Left renal cortex interstitium (tissue), 4 donors: ENCODE measurements around the gene NHERF2. TPM values are rescaled to one million over a fixed set of nuclear protein-coding genes. Genes with fewer than 3 reads are reported as not detected.

ENCODE experiments used
- DNase-seq, 4 donors: peaks; one replicate each; pipeline ENCODE4 v3.0.0-alpha.2; 2013; ENCODE audit warnings: low read depth in 4 of 4, low spot score in 2 of 4, missing footprints in 1 of 4
- polyA plus RNA-seq, 4 donors: library from polyadenylated mRNA; unstranded; fragments of 120-200 nt; gene quantifications; one replicate each; pipeline ENCODE4 v1.2.1, GENCODE V29; 2013; ENCODE audit not compliant: insufficient read length in 4 of 4

Gene NHERF2
- polyA plus RNA-seq, 4 donors = 103 to 184 (median 146) TPM

DNA sequence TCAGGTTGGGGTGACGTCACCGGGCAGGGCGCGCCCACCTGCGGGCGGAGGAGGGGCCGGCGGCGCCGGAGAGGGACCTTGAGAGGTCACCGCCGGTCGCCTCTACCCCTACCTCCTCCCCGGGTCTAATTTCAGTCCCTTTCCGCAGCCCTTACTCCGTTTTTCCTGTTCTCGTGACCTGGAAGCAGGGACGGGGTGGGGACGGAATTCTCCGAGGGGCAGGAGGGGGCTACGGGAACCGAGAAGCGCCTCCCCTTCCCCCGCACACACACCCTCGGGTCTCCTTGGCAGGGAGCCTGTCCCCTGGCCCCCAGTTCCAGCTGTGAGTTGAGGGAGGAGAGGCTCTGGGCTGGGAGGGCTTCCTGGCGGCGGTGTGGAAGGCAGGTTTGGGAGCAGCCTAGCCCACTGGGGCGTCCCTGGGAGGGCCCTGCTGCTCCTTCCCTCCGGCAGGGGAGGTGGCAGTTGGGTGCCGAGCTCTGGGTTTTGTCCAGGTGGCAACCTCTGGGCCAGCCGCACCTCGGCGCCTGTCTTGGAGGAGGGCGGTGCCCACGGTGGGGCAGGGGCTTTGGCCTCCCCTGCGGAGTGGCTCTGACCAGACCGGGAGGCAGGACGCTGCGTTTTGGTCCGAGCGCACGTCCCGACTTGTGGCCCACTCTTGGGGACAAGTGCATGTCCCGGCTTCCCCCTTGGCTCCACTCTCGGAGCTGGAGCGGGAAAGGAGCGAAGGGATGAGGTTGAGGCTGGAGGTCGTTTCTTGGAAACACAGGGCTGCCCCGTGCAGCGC, 36.2 kb upstream of the NHERF2 start:
- no peak for DNase-seq

DNA sequence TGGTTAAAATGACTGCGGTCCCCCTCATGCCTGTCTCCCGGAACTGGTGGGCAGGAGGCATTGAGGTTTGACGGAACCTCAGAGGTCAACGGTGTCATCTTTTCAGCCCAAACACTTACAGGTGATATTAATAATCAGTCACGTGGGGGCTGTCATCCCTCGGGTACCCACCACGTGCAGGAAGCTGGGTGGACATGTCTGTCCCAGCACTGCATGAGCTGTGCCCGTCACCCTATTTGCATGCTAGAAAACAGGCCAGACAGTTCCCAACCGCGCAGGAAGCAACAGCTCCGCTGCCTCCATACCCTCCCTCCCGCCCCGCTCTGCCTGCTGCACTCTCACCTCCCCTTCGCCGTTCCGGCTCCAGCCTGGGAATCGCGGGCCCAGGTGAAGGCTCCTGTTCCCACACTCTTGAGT, 35.6 kb upstream of the NHERF2 start:
- no peak for DNase-seq

DNA sequence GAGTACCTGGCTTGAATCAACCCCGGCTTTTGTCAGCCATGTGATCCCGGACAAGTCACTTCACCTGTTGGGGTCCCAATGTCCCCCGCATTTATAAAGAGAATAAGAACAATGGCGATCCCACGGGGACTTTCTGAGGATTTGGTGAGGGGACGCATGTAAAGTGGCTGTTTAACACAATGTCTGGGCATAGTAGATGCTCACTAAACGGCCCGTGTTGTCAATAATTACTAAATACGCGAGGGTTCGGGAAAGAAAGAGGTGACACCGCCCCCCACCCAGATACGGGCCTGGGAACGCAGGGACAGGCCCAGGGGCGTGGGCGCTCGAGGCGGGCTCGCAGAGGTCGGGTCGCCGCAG, 35.1 kb upstream of the NHERF2 start:
- no peak for DNase-seq

DNA sequence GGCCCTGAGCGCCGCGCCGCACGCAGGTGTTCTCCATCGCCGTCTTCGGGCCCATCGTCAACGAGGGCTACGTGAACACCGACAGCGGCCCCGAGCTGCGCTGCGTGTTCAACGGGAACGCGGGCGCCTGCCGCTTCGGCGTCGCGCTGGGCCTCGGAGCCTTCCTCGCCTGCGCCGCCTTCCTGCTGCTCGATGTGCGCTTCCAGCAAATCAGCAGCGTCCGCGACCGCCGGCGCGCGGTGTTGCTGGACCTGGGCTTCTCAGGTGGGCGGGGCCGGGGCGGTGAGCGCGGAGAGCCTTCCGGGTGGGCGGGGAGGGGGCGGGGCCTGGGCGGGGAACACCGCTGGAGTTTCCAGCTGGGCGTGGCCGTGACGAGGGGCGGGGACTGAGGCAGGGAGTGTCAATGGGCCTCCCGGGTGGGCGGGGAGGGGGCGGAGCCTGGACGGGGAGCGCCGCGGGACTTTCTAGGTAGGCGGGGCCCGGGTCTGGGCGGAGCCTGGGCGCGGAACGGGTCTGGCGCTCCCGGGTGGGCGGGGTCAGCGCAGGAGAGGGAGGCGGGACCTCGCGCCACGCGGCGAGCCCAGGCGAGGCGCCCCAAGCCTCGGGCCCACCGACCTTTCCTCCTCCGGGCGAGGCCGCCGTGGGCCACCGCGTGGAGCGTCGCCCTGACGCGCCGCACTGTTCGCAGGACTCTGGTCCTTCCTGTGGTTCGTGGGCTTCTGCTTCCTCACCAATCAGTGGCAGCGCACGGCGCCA, 34.6 kb upstream of the NHERF2 start:
- DNase-seq = peak in 3 of 4 donors; percentile 65 to 77 (median 70)

DNA sequence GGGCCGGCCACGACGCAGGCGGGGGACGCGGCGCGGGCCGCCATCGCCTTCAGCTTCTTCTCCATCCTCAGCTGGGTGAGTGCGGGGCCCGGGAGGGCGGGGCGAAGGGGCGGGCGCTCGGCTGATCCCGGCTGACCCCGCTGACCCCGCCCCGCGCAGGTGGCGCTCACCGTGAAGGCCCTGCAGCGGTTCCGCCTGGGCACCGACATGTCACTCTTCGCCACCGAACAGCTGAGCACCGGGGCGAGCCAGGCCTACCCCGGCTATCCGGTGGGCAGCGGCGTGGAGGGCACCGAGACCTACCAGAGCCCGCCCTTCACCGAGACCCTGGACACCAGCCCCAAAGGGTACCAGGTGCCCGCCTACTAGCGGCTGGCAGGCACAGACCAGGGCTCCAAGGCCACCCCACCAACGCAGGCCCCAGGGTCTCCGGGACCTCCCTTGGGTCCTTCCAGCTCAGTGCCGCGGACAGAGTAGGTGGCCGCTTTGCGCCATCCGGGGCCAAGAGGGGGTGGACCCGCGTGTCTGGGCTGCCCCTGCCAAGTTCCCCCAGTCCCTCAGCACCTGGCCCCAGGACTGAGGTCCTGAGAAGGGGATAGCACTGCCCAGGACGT, 33.9 kb upstream of the NHERF2 start:
- no peak for DNase-seq

DNA sequence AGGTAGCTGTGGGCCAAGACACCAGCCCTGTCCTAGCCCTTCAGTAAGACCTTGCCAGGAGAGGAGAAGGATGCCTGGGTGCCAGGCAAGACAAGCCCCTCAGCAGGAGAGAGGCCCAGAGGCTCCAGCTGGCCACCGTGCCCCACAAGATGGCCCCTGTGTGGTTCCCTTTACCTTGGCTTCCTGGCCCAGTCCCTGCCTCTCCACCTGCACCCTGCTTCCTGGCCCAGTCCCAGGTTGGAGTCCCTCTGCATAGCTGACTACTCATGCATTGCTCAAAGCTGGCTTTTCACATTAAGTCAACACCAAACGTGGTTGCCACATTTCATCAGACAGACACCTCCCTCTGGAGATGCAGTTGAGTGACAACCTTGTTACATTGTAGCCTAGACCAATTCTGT, 33.0 kb upstream of the NHERF2 start:
- no peak for DNase-seq

DNA sequence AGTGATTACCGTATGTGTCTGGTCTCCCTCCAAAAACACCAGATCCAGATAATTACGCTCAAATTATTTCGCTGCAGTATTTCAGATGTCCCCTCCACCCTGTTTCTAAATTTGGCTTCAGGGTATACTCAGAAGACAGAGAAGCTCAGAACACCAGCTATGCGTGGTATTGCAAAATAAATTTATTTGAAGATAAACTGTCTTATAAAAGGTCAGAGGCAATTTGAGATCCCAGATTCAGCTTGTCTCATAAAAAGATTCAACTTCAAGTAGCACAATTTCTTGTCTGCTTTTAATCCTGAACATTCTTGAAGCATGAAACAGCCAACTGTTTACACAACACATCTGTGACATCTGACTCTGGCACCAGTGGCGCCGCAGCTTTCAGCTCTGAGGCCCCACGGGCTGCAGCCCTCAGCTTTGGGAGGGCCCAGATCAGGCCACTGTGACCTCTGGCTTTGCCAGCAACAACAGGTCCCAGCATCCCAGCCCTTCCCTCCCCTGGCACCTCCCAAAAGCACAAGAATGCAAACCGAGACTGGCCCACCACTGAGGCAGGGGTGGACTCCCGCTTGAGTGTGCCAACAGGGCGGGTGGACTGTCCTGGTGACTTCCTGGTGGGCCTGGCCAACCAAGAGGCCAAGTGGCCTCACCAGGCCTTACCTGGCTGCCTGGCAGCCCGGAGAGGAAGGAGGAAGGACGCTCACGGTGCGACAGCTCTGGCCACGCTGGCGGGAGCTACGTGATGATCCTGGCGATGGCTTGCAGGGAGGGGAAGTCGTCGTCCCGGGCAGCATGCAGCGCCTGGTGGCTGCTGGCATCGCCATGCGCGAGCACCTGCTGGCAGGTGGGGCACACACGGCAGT, 29.0 kb upstream of the NHERF2 start:
- DNase-seq = no peak

DNA sequence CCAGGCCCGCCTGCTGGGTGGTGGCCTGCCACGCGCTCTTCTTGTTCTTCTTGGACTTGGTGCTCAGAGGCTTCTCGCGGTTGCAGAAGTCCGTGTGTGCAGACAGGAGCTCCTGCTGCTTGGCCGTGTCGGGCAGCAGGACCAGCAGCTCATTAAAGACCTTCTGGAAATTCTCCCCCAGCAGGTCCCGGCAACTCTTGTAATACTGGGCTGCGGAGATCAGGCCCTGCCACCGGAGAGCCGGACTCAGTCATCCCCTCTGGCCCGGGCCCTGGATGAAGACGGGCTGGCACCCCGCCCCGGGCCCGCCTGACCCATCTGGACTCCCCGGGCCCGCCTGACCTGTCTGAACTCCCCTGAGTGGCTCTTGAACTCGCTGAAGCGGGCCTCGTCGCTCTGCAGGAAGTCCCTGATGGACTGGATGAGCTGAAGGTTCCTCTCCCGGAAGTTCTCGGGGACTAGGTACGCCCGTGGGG, 28.3 kb upstream of the NHERF2 start:
- DNase-seq = no peak

DNA sequence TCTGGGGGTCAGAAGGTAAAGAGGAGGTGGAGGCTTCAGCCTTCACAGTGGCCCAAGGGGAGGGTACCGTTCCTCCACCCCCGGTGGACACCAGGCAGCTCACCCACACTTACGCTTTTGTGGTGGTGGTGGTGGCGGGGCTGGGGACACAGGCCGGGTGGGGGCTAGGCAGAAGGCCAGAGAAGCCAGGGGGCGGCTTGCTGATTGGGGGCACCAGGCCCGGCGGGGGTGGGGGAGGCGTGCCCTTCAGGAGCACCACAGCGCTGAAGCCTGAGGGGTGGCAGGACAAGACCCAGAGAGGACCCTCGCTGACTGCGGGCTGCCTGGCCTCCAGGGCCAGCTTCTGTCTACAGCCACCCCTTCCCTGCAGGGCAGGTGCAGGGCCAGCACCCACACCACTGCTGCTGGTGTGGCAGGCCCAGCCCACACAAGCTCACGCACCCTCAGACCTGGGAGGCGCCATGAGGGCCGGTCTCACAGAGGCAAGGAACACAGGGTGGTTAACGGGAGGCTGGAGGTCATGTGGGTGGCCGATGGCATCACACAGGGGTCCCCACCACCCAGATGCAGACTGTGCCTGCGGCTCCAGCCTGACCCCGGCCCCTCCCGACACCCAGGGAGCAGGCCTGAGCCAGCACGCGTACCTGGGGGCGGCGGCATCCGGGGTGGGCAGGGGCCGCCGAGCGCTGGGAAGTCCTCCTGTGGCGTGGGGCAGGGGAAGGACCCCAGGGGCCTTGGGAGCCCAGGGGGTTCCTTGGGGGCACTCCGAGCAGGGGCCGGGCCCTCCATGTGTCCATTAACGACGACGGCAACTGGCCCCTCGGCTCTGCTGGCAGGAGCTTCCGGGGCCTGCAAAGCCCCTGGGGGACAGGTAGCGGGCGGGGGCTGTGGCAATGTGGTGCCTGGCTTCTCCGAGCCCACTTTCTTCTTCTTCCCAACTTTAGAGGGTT, 27.6 kb upstream of the NHERF2 start:
- DNase-seq = no peak

DNA sequence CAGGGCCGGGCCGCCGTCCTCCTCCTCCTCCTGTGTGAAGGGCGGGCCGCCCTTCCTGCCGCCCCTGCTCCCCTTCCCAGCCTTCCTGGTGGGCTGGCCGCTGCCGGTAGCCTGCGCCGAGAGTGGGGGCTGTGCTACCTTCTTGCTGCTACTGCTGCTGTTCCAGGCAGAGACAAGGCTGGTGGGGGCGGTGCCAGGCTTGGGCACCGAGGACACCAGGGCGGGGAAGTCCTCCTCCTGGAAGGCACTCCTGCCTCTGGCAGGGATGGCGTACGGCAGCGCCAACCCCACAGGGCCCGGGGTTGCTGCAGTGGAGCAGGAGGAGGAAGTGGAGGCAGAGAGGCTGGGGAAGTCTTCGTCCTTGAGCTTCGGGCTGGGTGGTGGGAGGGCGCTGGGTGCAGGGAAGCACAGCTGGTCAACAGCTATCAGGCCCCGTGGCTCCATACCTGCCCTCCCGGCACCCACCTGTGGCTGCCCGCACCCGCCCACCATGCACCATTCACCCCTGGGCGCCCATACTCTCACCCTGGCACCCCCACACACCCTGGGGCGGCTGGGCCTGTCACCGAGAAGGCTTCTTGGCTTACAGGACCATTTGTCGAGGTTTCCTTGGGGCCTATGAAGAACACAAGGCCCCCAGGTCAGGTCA, 26.7 kb upstream of the NHERF2 start:
- no peak for DNase-seq

DNA sequence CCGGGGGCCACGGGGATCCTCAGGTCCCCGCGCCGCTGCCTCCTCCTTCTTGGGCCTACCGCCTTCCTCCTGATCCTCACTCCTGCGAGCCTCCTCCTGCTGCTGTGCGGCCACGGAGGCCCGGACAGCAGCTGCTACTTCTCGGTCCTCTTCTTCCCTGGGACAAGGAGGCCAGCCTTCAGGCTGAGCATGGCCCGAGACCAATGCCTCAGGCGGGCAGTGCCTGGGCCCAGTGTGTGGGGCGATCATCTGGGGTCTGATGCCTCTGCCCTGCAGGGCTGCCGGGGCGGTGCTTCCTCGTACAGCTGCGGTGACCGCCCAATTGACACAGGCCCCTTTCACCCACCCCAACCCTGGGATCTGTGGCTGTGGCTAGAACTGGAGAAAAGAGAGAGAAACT, 25.7 kb upstream of the NHERF2 start:
- no peak for DNase-seq

DNA sequence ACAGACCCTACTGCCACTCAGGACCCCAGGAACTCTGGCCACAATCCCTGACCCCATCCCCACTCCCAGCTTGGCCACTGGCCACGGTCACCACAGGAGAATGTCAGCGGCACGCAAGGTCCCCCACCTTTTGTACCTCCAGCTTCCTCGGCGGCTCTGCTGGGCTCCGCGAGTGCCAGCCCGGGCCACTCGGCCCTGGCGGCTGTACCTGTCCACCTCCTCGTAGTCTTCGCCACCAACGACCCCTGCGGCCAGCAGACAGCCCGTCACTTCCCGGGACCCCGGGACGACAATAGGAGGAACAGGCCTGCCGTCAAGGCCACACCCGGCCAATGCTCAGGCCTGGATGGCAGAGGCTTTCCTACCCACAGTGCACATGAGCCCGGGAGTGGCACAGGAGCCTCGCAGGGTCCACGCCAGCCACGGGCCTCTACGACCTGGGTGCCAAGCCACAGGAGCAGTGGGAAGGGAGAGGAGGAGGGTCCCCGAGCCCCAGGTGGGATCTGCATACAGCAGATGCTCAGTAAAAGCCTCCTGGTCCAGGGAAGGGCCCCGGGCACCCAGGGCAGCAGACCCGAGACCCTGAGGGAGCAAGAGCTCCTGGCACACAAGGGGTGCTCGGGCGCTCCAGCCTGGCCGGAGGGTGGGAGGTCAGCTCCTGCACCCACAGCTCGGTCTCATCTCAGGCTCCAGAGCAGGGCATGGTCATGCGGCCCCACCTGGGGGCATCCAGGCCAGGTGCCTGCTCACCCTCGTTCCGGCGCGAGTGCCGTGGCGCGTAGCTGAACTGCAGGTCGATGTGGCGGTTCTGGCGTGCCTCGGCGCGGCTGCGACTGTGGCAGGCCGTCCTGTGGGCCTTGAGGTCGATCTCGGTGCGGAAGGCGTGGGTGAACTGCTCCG, 25.0 kb upstream of the NHERF2 start:
- DNase-seq = no peak

DNA sequence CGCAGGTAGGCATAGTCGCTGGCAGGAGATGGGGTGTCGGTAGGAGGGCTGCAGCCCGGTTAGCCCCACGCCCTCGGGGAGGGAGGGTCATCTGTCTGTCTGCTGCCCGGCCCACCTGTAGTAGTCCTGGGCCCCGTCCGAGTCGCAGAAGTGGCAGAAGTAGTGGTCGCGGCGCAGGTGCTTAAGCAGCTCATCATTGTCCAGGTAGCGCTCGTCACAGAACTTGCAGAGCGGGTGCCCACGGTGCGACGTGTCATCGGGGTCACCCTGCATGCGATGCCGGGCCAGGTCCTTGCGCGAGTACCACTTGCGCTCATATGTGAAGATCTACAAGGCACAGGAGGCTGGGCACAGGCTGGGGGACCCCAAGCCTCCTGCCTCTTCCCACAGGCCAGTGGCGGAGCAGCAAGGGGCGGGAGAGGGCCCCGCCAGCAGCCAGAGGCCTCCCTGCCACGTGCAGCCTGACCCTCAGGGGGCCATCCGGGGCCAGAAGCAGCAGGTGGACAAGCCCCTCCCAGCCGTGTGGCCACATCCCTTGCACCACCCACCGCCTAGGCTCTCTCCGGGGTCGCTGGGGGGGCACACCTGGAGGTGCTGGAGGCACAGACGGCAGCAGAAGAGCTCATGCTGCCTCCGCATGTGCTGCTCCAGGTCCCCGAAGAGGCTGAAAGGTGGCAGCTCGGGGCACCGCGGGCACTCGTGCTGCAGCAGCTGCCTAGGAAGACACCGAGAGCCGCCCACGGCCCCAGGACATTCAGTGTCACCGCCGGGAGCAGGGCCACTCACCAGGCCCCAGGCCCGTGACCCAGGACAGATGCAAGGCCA, 24.1 kb upstream of the NHERF2 start:
- DNase-seq = no peak

DNA sequence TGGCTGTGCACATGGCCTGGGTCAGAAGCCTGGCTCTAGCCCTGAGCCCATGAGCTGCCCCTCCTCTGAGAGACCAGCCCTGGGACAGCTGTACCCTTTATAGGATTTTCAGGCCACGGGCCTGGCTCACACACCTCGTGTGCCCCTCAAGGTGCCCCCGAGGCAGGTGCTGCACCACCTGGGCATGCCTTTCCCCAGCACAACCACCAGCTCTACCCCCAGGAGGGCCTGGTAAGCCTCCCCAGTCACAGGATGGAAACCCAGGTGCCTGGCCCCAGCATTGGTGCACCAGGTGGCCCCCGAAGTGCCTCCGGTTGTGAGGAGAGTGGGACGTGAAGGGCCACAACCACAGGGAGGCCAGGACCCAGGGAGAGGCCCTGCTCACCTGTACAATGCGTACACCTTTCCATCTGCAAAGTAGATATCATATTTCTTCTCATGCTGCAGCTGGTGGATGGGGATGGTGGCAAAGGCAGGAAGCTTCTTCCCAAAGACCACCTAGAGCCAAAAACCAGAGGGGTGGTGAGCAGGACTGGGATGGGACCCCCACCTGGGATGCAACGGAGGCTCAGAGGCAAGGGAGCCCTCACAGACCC, 23.4 kb upstream of the NHERF2 start:
- no peak for DNase-seq

DNA sequence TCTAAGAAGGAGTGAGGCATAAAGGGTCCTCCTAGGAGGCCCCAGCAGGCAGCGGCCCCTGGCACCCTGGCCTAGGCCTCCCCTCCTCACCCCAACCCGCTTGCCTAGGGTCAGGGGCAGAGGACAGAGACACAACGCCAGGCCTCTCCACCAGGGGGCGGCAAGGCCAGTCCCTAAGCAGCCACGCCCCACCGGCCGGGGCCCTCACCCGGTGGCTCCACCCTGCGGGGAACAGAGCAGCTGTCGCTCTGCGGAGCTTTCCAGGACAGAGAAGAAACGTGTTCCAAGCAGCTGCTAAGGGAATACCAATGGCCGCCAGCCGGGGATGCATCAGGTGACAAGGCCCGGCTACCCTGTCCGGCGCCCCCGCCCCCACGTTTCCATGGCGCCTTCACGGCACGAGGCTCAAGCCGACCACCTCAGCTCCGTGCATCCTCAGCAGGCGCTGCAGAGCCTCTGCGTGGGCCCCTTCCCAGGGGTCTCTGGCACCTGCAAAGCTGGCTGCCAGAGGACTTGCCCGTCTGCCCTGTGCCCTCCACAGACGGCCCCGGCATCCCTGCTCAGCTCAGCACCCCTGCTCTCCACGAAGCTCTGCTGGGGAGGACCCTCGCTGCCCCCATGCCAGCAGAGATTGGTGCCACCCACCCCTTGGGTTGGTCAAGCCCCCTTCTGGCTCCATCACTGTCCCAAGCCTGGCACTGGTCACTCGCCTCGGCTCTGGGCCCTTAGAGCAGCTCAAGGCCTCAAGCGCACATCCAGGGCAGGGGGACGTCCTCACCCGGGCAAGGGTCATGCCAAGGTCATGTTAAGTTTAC, 22.7 kb upstream of the NHERF2 start:
- peak in 1 of 4 donors; percentile 61 for DNase-seq
